ENCODE data around the gene RAB11FIP3.

Gene RAB11FIP3

DNA sequence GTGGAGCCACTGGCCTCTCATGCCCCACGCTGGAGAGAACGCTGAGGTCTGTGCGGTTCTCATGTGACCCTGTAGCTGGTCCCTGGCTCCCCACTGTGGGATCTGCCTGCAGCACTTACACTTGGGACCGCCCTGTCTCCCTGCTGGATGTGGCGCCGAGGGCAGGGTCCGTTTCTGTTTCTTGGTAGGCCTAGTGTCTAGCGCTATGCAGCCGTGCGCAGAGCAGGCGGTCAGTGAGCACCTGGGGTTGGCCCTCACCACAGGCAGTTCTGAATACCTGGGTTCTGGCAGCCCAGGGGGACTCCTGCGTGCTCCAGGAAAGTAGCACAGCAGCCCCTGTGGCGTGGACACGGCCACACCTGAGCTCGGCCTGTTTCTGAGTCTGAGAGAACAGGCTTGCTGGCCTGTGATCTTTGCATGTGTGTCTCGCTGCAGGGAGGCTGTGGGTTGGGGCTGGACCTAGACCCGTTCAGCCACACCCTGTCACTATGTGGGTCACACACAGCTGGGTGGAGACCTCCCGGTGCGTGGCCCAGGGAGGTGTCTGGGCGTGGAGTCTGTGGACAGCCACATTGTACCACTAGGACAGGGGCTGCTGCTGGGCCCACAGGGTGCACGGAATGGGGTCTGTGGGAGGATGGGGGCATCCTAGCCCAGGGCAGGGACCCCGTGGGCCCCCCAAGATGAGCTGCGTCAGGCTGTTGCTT lies 104.8 kb downstream of the RAB11FIP3 start:
- DNase-seq (ENCODE audit: low read depth, low spot score) = no peak

DNA sequence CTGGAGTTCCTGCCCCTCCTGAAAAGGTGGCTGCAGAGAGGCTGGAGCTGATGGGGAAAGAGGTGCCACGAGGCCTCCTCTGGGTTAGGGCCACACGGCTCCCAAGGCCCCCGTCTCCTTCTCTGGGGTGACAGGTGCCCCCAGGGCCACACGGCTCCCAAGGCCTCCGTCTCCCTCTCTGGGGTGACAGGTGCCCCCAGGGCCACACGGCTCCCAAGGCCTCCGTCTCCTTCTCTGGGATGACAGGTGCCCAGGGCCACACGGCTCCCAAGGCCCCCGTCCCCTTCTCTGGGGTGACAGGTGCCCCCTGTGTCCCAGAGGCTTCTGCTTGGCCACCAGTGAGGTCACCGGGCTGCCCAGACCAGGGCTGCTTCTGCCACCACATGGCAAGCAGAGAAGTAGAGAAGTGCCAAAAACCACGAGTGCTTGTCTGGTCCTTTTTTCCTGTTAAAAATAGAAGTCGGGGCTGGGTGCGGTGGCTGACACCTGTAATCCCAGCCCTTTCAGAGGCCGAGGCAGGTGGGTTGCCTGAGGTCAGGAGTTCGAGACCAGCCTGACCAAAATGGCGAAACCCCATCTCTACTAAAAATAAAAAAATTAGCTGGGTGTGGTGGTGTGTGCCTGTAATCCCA lies 106.2 kb downstream of the RAB11FIP3 start:
- no peak for DNase-seq (ENCODE audit: low read depth, low spot score)

DNA sequence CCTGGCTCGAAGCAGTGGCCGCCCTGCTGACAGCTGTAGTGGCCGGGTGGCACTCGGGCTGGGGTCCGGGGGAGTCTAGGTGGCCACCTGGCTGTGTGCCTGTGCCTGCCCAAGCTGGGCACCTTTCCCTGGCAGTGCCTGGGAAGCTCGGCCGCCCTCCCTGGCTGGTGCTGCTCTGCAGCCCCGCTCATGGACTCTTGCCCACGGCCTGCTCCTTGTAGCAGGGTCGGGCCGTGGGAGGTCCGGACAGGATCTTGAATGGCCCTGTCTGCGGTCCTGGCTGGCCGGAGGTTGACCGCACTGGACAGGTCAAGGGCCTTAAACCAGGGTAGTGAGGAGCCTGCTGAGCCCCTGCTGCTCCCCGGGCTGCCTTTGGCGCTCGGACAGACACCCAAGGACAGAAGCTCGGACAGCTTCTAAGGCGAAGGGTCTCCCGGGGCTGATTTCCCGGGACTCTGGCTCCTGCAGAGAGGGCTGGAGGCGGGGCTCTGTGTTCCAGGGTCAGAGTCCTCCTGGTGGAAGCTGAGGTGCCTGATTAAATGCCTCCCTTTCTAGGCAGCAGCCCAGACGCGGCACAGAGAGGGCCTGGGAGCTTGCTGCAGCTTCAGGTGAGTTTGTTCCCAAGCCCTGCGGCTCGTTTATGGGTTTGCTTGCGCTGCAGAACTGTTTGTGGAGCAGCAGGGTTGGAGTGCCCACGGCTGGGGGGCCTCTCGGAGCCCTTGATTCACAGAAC lies 108.1 kb downstream of the RAB11FIP3 start:
- no peak for DNase-seq (ENCODE audit: low read depth, low spot score)

DNA sequence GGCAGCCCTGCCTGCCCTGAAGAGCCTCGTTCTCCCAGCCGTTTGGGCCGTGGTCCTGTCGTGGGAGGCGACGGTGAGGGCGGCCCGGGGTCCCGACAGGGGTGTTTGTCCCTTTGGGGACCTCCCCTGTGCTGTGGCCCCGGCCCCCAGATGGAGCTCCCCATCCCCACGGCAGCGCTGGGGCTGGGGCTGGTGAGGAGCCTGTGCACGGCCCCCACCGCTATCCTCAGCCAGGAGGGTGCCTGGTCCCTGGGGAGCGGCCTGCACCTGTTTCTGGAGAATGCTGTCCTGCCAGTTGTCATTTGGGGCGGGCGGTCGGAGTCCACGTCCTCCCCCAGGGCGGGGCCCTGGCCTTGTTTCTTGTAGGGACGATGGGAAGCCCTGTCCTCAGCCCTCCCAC lies 108.7 kb downstream of the RAB11FIP3 start:
- DNase-seq (ENCODE audit: low read depth, low spot score) = no peak

DNA sequence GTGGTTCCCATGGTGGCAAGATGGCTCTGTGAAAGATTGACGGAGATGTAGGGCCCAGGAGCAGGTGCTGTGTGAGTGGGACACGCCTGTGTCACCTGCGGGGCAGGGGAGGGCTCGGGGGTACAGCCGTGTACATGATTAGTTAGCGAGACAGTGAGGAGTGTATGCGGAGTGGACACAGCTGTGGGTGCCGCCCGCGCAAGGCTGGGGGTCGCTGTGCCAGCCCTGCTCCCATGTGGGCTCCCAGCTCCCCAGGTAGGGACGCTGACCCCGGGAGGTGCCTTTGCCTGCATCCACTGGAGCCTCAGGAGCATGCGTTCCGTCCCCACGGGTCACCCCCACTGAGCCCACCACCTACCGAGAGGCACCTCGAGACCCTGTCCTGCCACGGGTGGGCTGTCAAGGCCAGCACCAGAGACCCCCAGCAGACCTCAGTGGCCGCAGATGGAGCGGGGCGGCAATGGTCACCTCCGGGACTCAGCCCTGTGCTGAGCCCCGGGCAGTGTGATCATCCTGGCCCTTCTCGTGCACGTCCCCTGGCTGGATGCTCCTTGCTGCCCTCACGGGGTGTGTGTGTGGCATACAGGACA lies 109.5 kb downstream of the RAB11FIP3 start:
- DNase-seq (ENCODE audit: low read depth, low spot score) = no peak

- no peak for DNase-seq (ENCODE audit: low read depth, low spot score)
Observed at GRCh38 chr16:535446-536405, 110.3 kb downstream of the RAB11FIP3 start.

DNA sequence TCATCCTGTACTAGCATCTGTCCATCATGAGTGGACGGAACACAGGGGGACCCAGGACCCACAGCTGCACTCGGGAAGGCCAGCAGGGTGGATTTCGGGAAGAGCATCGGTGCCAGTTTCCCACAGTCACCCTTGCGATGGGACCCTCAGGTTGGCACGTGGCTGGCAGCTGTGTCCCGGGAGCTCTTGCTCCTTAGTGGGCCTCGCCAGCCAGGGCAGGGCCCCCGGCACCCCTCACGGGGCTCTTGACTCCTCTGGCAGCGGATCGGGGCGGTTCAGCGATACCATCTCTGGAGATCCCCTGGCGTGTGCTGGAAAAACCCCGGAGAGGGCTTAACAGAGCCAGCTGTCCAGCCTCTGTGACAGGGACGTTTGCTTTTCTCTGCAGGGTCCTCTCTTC lies 111.3 kb downstream of the RAB11FIP3 start:
- no peak for DNase-seq (ENCODE audit: low read depth, low spot score)

DNA sequence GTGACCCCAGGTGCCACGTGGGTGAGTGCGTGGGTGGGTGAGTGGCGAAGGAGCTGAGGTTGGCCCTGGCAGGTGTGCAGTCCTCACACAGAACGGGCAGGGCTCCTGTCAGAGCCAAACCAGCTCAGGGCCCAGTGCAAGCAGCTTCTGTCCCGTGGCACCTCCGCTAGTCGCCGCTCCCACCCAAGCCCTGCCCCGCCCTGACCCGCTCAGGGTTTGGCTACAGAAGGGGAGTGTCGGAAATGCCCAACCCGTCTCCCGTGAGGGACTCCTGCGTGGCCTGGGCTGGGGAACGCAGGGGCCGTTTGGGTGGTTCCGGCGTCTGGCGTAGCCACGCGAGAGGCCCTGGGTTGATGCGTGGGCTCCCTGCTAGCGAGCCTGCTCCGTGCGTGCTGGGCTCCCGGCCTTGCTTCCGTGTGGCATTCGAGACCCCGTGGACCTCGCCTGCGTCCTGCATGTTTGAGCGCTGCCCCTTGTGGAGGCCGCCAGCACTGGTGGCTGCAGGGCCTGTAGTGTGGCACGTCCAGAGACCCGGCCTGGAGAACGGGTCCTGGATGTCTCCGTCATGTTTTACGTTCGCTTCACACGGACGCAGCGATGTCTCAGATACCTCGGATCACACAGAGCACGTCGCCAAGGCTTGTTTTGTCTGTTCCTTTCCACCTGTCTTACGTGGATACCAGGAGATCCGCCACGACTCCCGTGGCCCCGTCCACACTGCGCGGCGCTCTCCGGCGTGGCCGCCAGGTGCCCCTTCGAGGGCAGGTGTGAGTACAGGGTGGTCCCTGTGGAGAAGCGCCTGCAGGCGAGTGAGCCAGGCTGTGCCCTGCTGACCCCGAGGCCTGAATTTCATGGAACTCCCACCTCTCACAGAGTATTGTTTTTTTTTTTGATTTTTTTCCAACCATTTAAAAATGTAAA lies 112.2 kb downstream of the RAB11FIP3 start:
- DNase-seq (ENCODE audit: low read depth, low spot score) = no peak

DNA sequence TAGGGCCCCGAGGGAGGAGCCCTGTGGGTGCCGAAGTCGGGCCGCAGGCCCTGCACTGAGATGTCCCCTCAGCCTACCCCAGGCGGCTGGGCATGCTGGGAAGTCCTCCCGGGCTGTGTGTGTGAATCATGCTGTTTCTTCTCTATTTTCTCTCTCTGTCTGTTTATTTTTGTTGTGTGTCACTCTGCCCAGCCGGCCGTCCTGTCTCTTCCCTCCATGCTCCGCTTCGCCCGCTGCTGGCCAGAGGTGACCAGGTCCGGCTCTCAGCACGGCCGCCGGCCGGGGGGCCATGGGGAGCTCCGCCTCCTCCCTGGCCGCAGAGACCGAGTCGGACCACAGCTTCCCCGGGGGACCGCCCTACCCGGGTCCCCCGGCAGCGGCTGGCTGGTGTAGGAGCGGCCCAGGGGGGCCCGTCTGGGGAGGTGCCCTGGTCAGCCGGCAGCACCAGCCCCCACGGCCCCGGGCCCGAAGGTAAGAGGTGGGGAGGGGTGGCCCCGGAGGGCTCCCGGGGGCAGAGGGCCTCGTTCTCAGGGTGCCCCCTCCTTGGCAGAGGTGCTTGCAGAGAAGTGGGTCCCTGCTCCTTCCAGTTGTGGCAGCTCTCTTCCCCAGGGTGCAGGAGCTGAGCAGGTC lies 114.6 kb downstream of the RAB11FIP3 start:
- DNase-seq (ENCODE audit: low read depth, low spot score) = no peak

DNA sequence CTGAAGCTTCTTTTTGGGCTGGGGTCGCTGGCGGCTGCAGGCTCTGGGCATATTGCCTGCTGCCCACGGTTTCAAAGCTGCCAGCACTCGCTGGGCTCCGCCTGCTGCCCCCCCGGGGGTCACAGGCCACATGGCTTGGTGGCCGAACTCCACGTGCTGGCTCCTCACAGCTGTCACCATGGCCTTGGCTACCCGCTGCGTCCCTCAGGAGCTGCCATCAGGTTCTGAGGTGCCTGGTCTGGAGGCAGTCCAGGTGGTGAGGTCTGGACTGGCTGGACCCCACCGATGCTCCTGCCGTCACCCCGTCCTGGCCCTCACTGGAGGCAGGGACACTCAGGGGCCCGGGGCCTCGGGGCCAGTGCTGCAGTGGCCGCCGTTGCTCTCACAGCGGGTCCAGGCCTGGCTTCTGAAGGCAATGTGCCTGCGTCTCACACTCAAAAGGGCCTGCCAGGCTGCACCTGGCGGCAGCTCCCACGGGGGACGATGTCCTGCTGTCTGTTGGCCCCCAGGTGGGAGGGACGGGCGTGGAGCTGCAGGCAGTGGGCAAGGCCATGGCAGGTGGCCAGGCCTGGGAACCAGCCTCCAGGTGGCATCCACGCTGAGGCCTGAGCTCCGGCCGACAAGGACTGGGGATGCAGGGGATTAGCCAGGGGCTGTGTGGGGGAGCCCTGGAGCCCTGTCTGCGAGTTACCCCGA lies 115.3 kb downstream of the RAB11FIP3 start:
- no peak for DNase-seq (ENCODE audit: low read depth, low spot score)

DNA sequence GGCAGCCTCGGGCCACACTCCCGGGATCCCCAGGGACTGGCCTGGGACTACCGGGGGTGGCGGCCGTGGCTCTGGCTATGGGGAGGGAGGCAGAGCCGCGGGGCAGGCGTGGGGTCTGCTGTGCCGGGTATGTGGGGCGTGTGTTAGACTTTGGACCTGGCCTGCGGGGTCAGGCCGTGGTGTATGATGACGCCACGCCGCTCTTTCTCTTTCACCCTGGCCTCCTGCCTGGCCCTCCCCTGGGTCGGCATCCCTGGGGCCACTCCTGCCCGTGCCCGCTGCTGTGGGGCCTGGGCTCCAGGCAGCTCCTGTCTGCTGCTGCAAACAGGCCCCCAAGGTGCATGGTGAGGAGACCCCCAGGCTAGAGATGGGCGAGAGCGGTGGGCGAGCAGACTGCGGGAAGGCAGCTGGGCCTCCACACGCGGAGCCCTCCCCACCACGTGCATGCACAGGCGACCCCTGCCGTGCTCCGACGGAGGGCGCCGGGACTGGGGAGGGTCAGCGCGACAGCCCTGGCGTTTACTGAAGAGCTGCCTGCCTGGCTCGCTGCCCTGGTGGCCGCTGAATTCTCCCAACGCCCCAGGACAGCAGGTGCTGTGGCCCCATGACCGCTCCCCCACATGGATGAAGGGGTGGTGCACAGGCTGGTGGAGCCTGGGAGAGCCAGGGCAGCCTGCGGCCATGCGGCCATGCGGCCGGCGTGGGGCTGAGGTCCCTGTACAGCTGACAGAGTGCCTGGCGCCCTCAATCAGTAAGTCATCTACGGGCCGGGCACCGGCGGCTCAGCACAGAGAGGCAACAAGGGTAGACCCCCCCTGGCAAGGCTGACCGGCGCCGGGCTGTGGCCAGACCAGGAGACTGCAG lies 118.1 kb downstream of the RAB11FIP3 start:
- DNase-seq (ENCODE audit: low read depth, low spot score) = no peak

GRCh38 chr16:544517-544916 lies 119.1 kb downstream of the RAB11FIP3 start:
- no peak for DNase-seq (ENCODE audit: low read depth, low spot score)

DNA sequence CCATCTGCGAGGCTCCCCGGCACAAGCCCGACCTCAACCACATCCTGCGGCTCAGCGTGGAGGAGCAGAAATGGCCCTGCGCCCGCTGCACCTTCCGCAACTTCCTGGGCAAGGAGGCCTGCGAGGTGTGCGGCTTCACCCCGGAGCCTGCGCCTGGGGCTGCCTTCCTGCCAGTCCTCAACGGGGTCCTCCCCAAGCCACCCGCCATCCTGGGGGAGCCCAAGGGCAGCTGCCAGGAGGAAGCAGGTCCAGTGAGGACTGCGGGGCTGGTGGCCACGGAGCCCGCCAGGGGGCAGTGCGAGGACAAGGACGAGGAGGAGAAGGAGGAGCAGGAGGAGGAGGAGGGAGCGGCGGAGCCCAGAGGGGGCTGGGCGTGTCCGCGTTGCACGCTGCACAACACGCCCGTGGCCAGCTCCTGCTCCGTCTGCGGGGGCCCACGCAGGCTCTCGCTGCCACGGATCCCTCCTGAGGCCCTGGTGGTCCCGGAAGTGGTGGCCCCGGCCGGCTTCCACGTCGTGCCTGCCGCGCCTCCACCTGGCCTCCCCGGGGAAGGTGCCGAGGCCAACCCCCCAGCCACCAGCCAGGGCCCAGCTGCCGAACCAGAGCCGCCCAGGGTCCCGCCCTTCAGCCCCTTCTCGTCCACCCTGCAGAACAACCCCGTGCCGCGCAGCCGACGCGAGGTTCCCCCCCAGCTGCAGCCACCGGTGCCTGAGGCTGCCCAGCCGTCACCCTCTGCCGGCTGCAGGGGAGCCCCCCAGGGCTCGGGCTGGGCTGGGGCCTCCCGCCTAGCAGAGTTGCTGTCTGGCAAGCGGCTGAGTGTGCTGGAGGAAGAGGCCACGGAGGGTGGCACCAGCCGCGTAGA lies 121.7 kb downstream of the RAB11FIP3 start:
- DNase-seq (ENCODE audit: low read depth, low spot score) = no peak

DNA sequence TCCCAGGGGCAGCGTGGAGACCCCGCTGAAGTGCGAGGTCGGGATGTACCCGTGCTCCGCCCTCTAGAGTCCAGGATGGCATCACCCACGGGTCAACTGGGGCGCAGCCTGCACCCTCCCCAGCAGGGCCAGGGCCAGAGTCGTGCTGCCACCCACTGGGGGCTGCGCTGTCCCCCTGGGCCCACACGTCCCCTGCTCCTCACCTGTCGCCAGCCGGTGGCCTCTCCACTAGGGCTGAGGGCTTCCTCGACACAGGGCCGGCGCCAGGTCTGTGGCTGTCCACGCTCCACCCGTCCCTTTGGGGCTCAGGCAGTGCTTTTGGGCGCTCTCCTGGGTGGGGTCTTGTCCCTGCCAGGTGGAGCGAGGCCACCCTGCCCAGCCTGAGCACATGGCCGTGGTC lies 123.1 kb downstream of the RAB11FIP3 start:
- no peak for DNase-seq (ENCODE audit: low read depth, low spot score)

DNA sequence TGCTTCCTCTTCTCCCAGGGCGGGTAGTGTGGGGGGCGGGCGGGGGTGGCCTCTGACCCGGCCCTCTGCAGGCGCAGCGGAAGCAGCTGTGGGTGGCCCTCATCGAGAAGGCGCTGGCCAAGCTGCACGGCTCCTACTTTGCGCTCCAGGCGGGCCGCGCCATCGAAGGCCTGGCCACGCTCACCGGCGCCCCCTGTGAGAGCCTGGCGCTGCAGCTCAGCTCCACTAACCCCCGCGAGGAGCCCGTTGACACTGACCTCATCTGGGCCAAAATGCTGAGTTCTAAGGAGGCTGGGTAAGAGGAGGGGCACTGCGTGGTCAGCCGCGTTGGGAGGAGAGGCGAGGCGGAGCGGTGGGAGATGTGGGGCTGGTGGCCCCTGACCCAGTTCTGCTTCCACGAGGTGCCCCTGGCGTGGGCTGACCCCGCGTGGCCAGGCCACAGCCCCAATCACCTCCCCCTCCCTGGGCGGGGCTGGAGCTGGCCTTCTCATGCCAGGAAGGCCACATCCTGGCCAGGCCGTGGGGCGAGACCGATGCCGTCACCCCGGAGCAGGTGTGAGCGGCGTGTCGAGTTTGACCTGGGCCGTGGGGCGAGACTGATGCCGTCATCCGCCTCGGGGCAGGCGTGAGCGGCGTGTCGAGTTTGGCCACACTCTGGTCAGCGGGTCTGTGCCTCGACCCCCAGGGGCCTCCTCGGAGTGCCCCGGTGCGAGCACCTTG lies 124.3 kb downstream of the RAB11FIP3 start:
- DNase-seq (ENCODE audit: low read depth, low spot score) = no peak

- DNase-seq (ENCODE audit: low read depth, low spot score) = no peak
Observed at GRCh38 chr16:551210-551609, 125.8 kb downstream of the RAB11FIP3 start.

DNA sequence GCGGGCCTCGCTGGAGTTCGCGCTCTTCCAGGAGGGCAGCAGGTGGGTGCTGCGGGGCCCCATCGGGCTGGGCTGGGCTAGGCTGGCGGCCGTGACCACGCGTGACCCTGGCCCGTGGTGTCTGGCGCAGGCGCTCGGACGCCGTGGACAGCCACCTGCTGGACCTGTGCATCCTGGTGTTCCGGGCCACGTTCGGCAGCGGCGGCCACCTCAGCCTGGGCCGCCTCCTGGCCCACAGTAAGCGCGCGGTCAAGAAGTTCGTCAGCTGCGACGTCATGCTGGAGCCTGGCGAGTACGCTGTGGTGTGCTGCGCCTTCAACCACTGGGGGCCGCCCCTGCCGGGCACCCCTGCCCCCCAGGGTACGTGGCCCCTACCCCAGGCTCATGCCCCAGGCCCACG lies 126.7 kb downstream of the RAB11FIP3 start:
- DNase-seq (ENCODE audit: low read depth, low spot score) = no peak

Measured in iPS DF 19.7 (cell line).